RWPE1 (cell line): ENCODE data around the gene DARS1.

Experiments used
- CTCF ChIA-PET: fragments of 350-600 bp; sonication (Branson Sonifier 250); formaldehyde crosslinking; extraction: SDS; loops from one replicate; lab custom pipeline; 2021; lab: Yijun Ruan, JAX
- POLR2A ChIA-PET: fragments of 400-600 bp; formaldehyde crosslinking; extraction: SDS; loops from one replicate; lab custom pipeline; 2020; ENCODE audit warnings: antibody characterized with exemption; ENCODE audit not compliant: low non-redundant PET; lab: Yijun Ruan, JAX
- DNase-seq: peaks from one replicate; pipeline ENCODE4 v3.0.0; 2012; ENCODE audit warnings: low spot score
- H3K27ac ChIP-seq: fragments of 450-650 bp; 2 replicates; pipeline ENCODE4 v1.5.1; 2017
- CTCF ChIP-seq: fragments of 450-650 bp; conservative IDR thresholded peaks from 2 replicates; pipeline ENCODE4 v1.5.1; 2017; ENCODE audit warnings: low read depth, mild to moderate bottlenecking

DARS1 gene

GRCh38 chr2:135931776-135932443, 53.5 kb downstream of the DARS1 start:
- H3K27ac ChIP-seq = no peak overlapping the region
- no peak for TF ChIP-seq CTCF
- DNase-seq = no peak
- ChIA-PET CTCF (no interaction called here), POLR2A (no interaction called here)

- no peak for DNase-seq
- POLR2A ChIA-PET = no interaction called here
- no peak overlapping the region for H3K27ac ChIP-seq
- no peak for TF ChIP-seq CTCF
- CTCF ChIA-PET = interaction anchor here (0.7 kb wide), 1 partner anchor 71 kb away, joined by 4 read pairs; no protein-coding TSS in a partner anchor
Observed at GRCh38 chr2:135926605-135927004, 58.8 kb downstream of the DARS1 start.

- H3K27ac ChIP-seq = no peak overlapping the region
- POLR2A ChIA-PET = no interaction called here
- no peak for TF ChIP-seq CTCF
- CTCF ChIA-PET = no interaction called here
- DNase-seq = no peak
Observed at GRCh38 chr2:135925571-135925970, 59.9 kb downstream of the DARS1 start.

- ChIA-PET POLR2A (no interaction called here), CTCF (interaction anchor here (0.6 to 0.8 kb wide), 4 partner anchors 11 to 461 kb away, joined by 3 to 4 read pairs (median 3); no protein-coding TSS in a partner anchor)
- peak; percentile 49 for TF ChIP-seq CTCF
- peak; percentile 26 for DNase-seq
- H3K27ac ChIP-seq = no peak overlapping the region
Observed at GRCh38 chr2:135916207-135916606, 69.2 kb downstream of the DARS1 start.

GRCh38 chr2:135914485-135914884, 70.9 kb downstream of the DARS1 start:
- DNase-seq = no peak
- TF ChIP-seq CTCF = no peak
- H3K27ac ChIP-seq = no peak overlapping the region
- ChIA-PET CTCF (interaction anchor here (0.6 to 1.2 kb wide), 9 partner anchors 7 to 1186 kb away, joined by 3 to 9 read pairs (median 4); partner anchors contain the start of gene THSD7B), POLR2A (no interaction called here)

- POLR2A ChIA-PET = no interaction called here
- DNase-seq = peak; percentile 20
- CTCF ChIA-PET = interaction anchor here (0.6 to 1.2 kb wide), 16 partner anchors 8 to 771 kb away, joined by 3 to 9 read pairs (median 6); no protein-coding TSS in a partner anchor
- H3K27ac ChIP-seq = no peak overlapping the region
- peak; percentile 78 for TF ChIP-seq CTCF
Observed at GRCh38 chr2:135913727-135914365, 71.6 kb downstream of the DARS1 start.
